ENCODE results near the gene CDKN1C. TPM values are rescaled to one million over a fixed set of nuclear protein-coding genes. Genes with fewer than 3 reads are reported as not detected.
A peak's percentile ranks its signal among the peaks of the same experiment; 100 is the strongest.
"Not testable (repeated sequence)": the region's sequence is repeated elsewhere in the genome, so short reads cannot be mapped to it uniquely, and the experiment has no call there.

The CDKN1C gene
- total RNA-seq, 2 donors from 2014 or later: 0.58 to 34.8 TPM

- H3K4me3 Mint-ChIP-seq: no peak overlapping the region
- no peaks in the 10 kb centered on the region for H3K36me3 Mint-ChIP-seq (ENCODE audit: low read depth)
- no peaks in the 10 kb centered on the region for H3K27me3 Mint-ChIP-seq
- H3K9me3 Mint-ChIP-seq: no peaks in the 10 kb centered on the region
- ATAC-seq (replicated peaks): no peak
- no peak overlapping the region for H3K27ac Mint-ChIP-seq
- no peaks in the 10 kb centered on the region for H3K4me1 Mint-ChIP-seq
These were observed 30.7 kb upstream of the CDKN1C start for GRCh38 chr11:2916114-2916891.

- H3K27me3 Mint-ChIP-seq: no peaks in the 10 kb centered on the region
- no peak overlapping the region for H3K27ac Mint-ChIP-seq
- no peaks in the 10 kb centered on the region for H3K36me3 Mint-ChIP-seq (ENCODE audit: low read depth)
- H3K9me3 Mint-ChIP-seq: no peaks in the 10 kb centered on the region
- no peak overlapping the region for H3K4me3 Mint-ChIP-seq
- H3K4me1 Mint-ChIP-seq: no peaks in the 10 kb centered on the region
- no peak for ATAC-seq (replicated peaks)
These were observed 29.9 kb upstream of the CDKN1C start for GRCh38 chr11:2915473-2915872.

GRCh38 chr11:2914455-2915195 is 29.1 kb upstream of the CDKN1C start:
- Mint-ChIP-seq H3K36me3 (ENCODE audit: low read depth) (no peaks in the 10 kb centered on the region), H3K4me1 (no peaks in the 10 kb centered on the region), H3K9me3 (no peaks in the 10 kb centered on the region), H3K27me3 (no peaks in the 10 kb centered on the region), H3K27ac (no peak overlapping the region), H3K4me3 (no peak overlapping the region)
- ATAC-seq (replicated peaks): no peak

GRCh38 chr11:2913776-2914175 is 28.2 kb upstream of the CDKN1C start:
- no peak overlapping the region for H3K4me3 Mint-ChIP-seq
- no peaks in the 10 kb centered on the region for H3K36me3 Mint-ChIP-seq (ENCODE audit: low read depth)
- no peaks in the 10 kb centered on the region for H3K27me3 Mint-ChIP-seq
- no peaks in the 10 kb centered on the region for H3K4me1 Mint-ChIP-seq
- no peaks in the 10 kb centered on the region for H3K9me3 Mint-ChIP-seq
- ATAC-seq (replicated peaks): no peak
- peak overlapping the region; percentile 68 for H3K27ac Mint-ChIP-seq

GRCh38 chr11:2913019-2913431 is 27.4 kb upstream of the CDKN1C start:
- Mint-ChIP-seq H3K27me3 (no peaks in the 10 kb centered on the region), H3K4me3 (no peak overlapping the region), H3K4me1 (no peaks in the 10 kb centered on the region), H3K36me3 (ENCODE audit: low read depth) (no peaks in the 10 kb centered on the region), H3K9me3 (no peaks in the 10 kb centered on the region), H3K27ac (peak overlapping the region; percentile 68)
- ATAC-seq (replicated peaks): no peak

- Mint-ChIP-seq H3K9me3 (no peaks in the 10 kb centered on the region), H3K27me3 (no peaks in the 10 kb centered on the region), H3K4me3 (no peak overlapping the region), H3K36me3 (ENCODE audit: low read depth) (no peaks in the 10 kb centered on the region), H3K4me1 (no peaks in the 10 kb centered on the region), H3K27ac (no peak overlapping the region)
- peak; percentile 44 for ATAC-seq (replicated peaks)
These were observed 26.9 kb upstream of the CDKN1C start for GRCh38 chr11:2912498-2912897.

GRCh38 chr11:2911785-2912391 is 26.3 kb upstream of the CDKN1C start:
- Mint-ChIP-seq H3K27me3 (no peaks in the 10 kb centered on the region), H3K9me3 (no peaks in the 10 kb centered on the region), H3K27ac (peak overlapping the region; percentile 26), H3K36me3 (ENCODE audit: low read depth) (no peaks in the 10 kb centered on the region), H3K4me1 (no peaks in the 10 kb centered on the region), H3K4me3 (no peak overlapping the region)
- no peak for ATAC-seq (replicated peaks)

GRCh38 chr11:2911088-2911784 is 25.7 kb upstream of the CDKN1C start:
- no peak for ATAC-seq (replicated peaks)
- Mint-ChIP-seq H3K27me3 (no peaks in the 10 kb centered on the region), H3K27ac (peak overlapping the region; percentile 26), H3K9me3 (no peaks in the 10 kb centered on the region), H3K4me1 (no peaks in the 10 kb centered on the region), H3K4me3 (no peak overlapping the region), H3K36me3 (ENCODE audit: low read depth) (no peaks in the 10 kb centered on the region)

GRCh38 chr11:2910401-2910955 is 24.9 kb upstream of the CDKN1C start:
- H3K27me3 Mint-ChIP-seq: no peaks in the 10 kb centered on the region
- no peaks in the 10 kb centered on the region for H3K36me3 Mint-ChIP-seq (ENCODE audit: low read depth)
- no peak for ATAC-seq (replicated peaks)
- no peak overlapping the region for H3K27ac Mint-ChIP-seq
- H3K4me1 Mint-ChIP-seq: no peaks in the 10 kb centered on the region
- H3K9me3 Mint-ChIP-seq: no peaks in the 10 kb centered on the region
- no peak overlapping the region for H3K4me3 Mint-ChIP-seq

GRCh38 chr11:2909133-2909902 is 23.7 kb upstream of the CDKN1C start:
- H3K27me3 Mint-ChIP-seq: no peaks in the 10 kb centered on the region
- no peak overlapping the region for H3K27ac Mint-ChIP-seq
- no peak for ATAC-seq (replicated peaks)
- H3K9me3 Mint-ChIP-seq: no peaks in the 10 kb centered on the region
- no peaks in the 10 kb centered on the region for H3K4me1 Mint-ChIP-seq
- H3K36me3 Mint-ChIP-seq (ENCODE audit: low read depth): no peaks in the 10 kb centered on the region
- H3K4me3 Mint-ChIP-seq: no peak overlapping the region

GRCh38 chr11:2908130-2908529 is 22.6 kb upstream of the CDKN1C start:
- H3K27ac Mint-ChIP-seq: no peak overlapping the region
- H3K4me3 Mint-ChIP-seq: no peak overlapping the region
- H3K9me3 Mint-ChIP-seq: no peaks in the 10 kb centered on the region
- no peaks in the 10 kb centered on the region for H3K36me3 Mint-ChIP-seq (ENCODE audit: low read depth)
- H3K27me3 Mint-ChIP-seq: no peaks in the 10 kb centered on the region
- no peak for ATAC-seq (replicated peaks)
- H3K4me1 Mint-ChIP-seq: peaks cover 5% of the 10 kb centered on the region

- not testable (repeated sequence) for H3K4me3 Mint-ChIP-seq; ATAC-seq (replicated peaks); H3K4me1 Mint-ChIP-seq; H3K27me3 Mint-ChIP-seq; H3K27ac Mint-ChIP-seq; H3K9me3 Mint-ChIP-seq; H3K36me3 Mint-ChIP-seq (ENCODE audit: low read depth)
These were observed 19.7 kb upstream of the CDKN1C start for GRCh38 chr11:2905299-2905698.

GRCh38 chr11:2904153-2905052 is 18.8 kb upstream of the CDKN1C start:
- Mint-ChIP-seq H3K27ac (no peak overlapping the region), H3K36me3 (ENCODE audit: low read depth) (no peaks in the 10 kb centered on the region), H3K4me1 (peaks cover 9% of the 10 kb centered on the region), H3K27me3 (no peaks in the 10 kb centered on the region), H3K4me3 (peak overlapping the region; percentile 68), H3K9me3 (no peaks in the 10 kb centered on the region)
- ATAC-seq (replicated peaks): no peak

All from activated T-helper 17 cell treated with anti-CD3 and anti-CD28 coated beads, Interleukin-2, amount 50 U/mL, for 72 hours (primary cell).